GM23338 (cell line): ENCODE results near the gene OR5H14. TPM values are rescaled to one million over a fixed set of nuclear protein-coding genes. Genes with fewer than 3 reads are reported as not detected.

Source experiments
- ATAC-seq: fragments of 200-7000 bp; cut with Tn5 transposase; 3 replicates; pipeline ENCODE4 v1.9.1; 2020
- DNase-seq: peaks from one replicate; pipeline ENCODE4 v3.0.0-alpha.2; 2015; ENCODE audit warnings: low spot score
- H2AFZ ChIP-seq: fragments of 200-600 bp; sonication (generic); 2 replicates; pipeline ENCODE4 v1.8.0; 2016; ENCODE audit warnings: antibody characterized with exemption, mild to moderate bottlenecking, moderate library complexity
- H3F3A ChIP-seq: fragments of 200-600 bp; sonication (generic); replicated peaks from 2 replicates; pipeline ENCODE4 v1.8.0; 2017; ENCODE audit warnings: antibody characterized with exemption, mixed run types, low read depth
- H3K27ac ChIP-seq: fragments of 200-600 bp; sonication (generic); 2 replicates; pipeline ENCODE4 v1.6.1; 2016; ENCODE audit warnings: low read depth
- H3K27me3 ChIP-seq: fragments of 200-600 bp; sonication (generic); 2 replicates; pipeline ENCODE4 v1.8.0; 2016; ENCODE audit warnings: mild to moderate bottlenecking, mixed run types, moderate library complexity; ENCODE audit not compliant: insufficient read depth
- H3K36me3 ChIP-seq: fragments of 200-600 bp; sonication (generic); 2 replicates; pipeline ENCODE4 v1.8.0; 2016; ENCODE audit warnings: mild to moderate bottlenecking; ENCODE audit not compliant: insufficient read depth
- H3K4me1 ChIP-seq: fragments of 200-600 bp; sonication (generic); 2 replicates; pipeline ENCODE4 v1.8.0; 2016; ENCODE audit warnings: mild to moderate bottlenecking, moderate library complexity; ENCODE audit not compliant: insufficient read depth
- H3K4me2 ChIP-seq: fragments of 200-600 bp; sonication (generic); 2 replicates; pipeline ENCODE4 v1.7.1; 2017; ENCODE audit warnings: mixed run types
- H3K4me3 ChIP-seq: fragments of 200-600 bp; sonication (generic); 2 replicates; pipeline ENCODE4 v1.6.1; 2016; ENCODE audit warnings: mixed run types
- H3K79me2 ChIP-seq: fragments of 200-600 bp; sonication (generic); replicated peaks from 2 replicates; pipeline ENCODE4 v1.8.0; 2017; ENCODE audit warnings: mild to moderate bottlenecking; ENCODE audit not compliant: insufficient read depth
- H3K9me2 ChIP-seq: fragments of 200-600 bp; sonication (generic); 2 replicates; pipeline ENCODE4 v1.8.0; 2017; ENCODE audit not compliant: insufficient read depth
- H4K20me1 ChIP-seq: fragments of 200-600 bp; sonication (generic); replicated peaks from 2 replicates; pipeline ENCODE4 v1.8.0; 2017; ENCODE audit warnings: mild to moderate bottlenecking; ENCODE audit not compliant: insufficient read depth
- H3K27ac Mint-ChIP-seq: 2 replicates; pipeline ENCODE4 v1.8.0; 2020; ENCODE audit warnings: inconsistent platforms, mild to moderate bottlenecking, moderate library complexity, mixed read lengths
- H3K27me3 Mint-ChIP-seq: 3 replicates; pipeline ENCODE4 v1.8.0; 2022; ENCODE audit warnings: low read depth, mild to moderate bottlenecking, moderate library complexity, mixed read lengths, inconsistent platforms; ENCODE audit not compliant: insufficient read depth, poor library complexity
- H3K36me3 Mint-ChIP-seq: 3 replicates; pipeline ENCODE4 v1.8.0; 2021; ENCODE audit warnings: low read depth, mild to moderate bottlenecking, inconsistent platforms, moderate library complexity, mixed read lengths
- H3K4me1 Mint-ChIP-seq: 3 replicates; pipeline ENCODE4 v1.8.0; 2020; ENCODE audit warnings: mild to moderate bottlenecking, inconsistent platforms, mixed read lengths
- H3K4me3 Mint-ChIP-seq: 3 replicates; pipeline ENCODE4 v1.8.0; 2021; ENCODE audit warnings: moderate library complexity, mild to moderate bottlenecking, inconsistent platforms, mixed read lengths
- H3K9me3 Mint-ChIP-seq: 3 replicates; pipeline ENCODE4 v1.8.0; 2020; ENCODE audit warnings: moderate library complexity, mild to moderate bottlenecking, inconsistent platforms, mixed read lengths
- CREB1 ChIP-seq: fragments of 250-450 bp; sonication (Bioruptor Pico); IDR thresholded peaks from 2 replicates; pipeline ENCODE4 v1.5.0; 2020; ENCODE audit warnings: low read depth, mild to moderate bottlenecking, moderate library complexity
- JUNB ChIP-seq: IDR thresholded peaks from one replicate; pipeline ENCODE4 v1.6.1; 2016; ENCODE audit warnings: antibody characterized with exemption; ENCODE audit not compliant: unreplicated experiment
- POLR2AphosphoS5 ChIP-seq: IDR thresholded peaks from 2 replicates; pipeline ENCODE4 v1.6.1; 2016; ENCODE audit warnings: antibody characterized with exemption, low read depth
- STAT1 ChIP-seq: IDR thresholded peaks from one replicate; pipeline ENCODE4 v1.6.1; 2016; ENCODE audit warnings: antibody characterized with exemption; ENCODE audit not compliant: unreplicated experiment
- ZNF114 ChIP-seq: fragments of 250-450 bp; sonication (Bioruptor Pico); IDR thresholded peaks from 2 replicates; pipeline ENCODE4 v1.5.0; 2020; ENCODE audit warnings: mild to moderate bottlenecking, moderate library complexity
- ZNF462 ChIP-seq: fragments of 250-450 bp; sonication (Bioruptor Pico); IDR thresholded peaks from 2 replicates; pipeline ENCODE4 v1.5.0; 2020; ENCODE audit warnings: mild to moderate bottlenecking, moderate library complexity
- polyA plus RNA-seq: library from polyadenylated mRNA; unstranded; fragments of >200 nt; fragmentation: Nextera tagmentation; extraction: Ambion mirVana; gene quantifications from 2 replicates; pipeline ENCODE4 v1.2.1, GENCODE V29; 2016
- total RNA-seq: library from RNA; depleted of rRNA; stranded (reverse); fragments of >200 nt; shearing (Covaris generic); gene quantifications from 2 replicates; pipeline ENCODE4 v1.2.3, GENCODE V29; 2014
- TF ChIP-seq, protein P1 (sequence below), 2 experiments: fragments of 200-600 bp in 1 of 2; sonication (generic) in 1 of 2; conservative IDR thresholded peaks; 2 replicates each; pipeline versions ENCODE4 v1.5.1 to v1.6.1; 2016 to 2017; ENCODE audit warnings: antibody characterized with exemption in 2 of 2, low read depth in 2 of 2, mild to moderate bottlenecking in 2 of 2, moderate library complexity in 1 of 2
- TF ChIP-seq, protein P2 (sequence below): IDR thresholded peaks from one replicate; pipeline ENCODE4 v1.6.1; 2018; ENCODE audit warnings: antibody characterized with exemption; ENCODE audit not compliant: unreplicated experiment

The OR5H14 gene
- total and polyA plus RNA-seq, 2 experiments from 2014 or later = 0.05 TPM; not detected in 1

- Mint-ChIP-seq H3K4me3 (no peak overlapping the region), H3K4me1 (no peaks in the 10 kb centered on the region), H3K27ac (no peak overlapping the region), H3K9me3 (peaks cover 50% of the 10 kb centered on the region), H3K36me3 (peaks cover 20% of the 10 kb centered on the region), H3K27me3 (no peaks in the 10 kb centered on the region)
- Histone ChIP-seq H2AFZ (no peak overlapping the region), H3K4me2 (no peak overlapping the region), H4K20me1 (no peaks in the 10 kb centered on the region), H3K79me2 (no peaks in the 10 kb centered on the region), H3K27ac (no peak overlapping the region), H3K9me2 (no peaks in the 10 kb centered on the region), H3K36me3 (peaks cover 8% of the 10 kb centered on the region), H3K4me3 (no peak overlapping the region), H3F3A (no peaks in the 10 kb centered on the region), H3K4me1 (no peaks in the 10 kb centered on the region), H3K27me3 (no peaks in the 10 kb centered on the region)
- DNase-seq (peak; percentile 17), ATAC-seq (no peak)
- TF ChIP-seq, protein P1, sequence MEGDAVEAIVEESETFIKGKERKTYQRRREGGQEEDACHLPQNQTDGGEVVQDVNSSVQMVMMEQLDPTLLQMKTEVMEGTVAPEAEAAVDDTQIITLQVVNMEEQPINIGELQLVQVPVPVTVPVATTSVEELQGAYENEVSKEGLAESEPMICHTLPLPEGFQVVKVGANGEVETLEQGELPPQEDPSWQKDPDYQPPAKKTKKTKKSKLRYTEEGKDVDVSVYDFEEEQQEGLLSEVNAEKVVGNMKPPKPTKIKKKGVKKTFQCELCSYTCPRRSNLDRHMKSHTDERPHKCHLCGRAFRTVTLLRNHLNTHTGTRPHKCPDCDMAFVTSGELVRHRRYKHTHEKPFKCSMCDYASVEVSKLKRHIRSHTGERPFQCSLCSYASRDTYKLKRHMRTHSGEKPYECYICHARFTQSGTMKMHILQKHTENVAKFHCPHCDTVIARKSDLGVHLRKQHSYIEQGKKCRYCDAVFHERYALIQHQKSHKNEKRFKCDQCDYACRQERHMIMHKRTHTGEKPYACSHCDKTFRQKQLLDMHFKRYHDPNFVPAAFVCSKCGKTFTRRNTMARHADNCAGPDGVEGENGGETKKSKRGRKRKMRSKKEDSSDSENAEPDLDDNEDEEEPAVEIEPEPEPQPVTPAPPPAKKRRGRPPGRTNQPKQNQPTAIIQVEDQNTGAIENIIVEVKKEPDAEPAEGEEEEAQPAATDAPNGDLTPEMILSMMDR (conservative IDR thresholded peaks at IDR 0.05; ENCODE audit: low read depth in 2 of 2) = peak in 1 of 2 experiments; percentile 37; a peak in 3 of 4 replicates
- no peak for TF ChIP-seq ZNF462 (CRISPR knock-in tag)
- TF ChIP-seq STAT1 = no peak
- TF ChIP-seq POLR2AphosphoS5 = no peak
- no peak for TF ChIP-seq ZNF114 (CRISPR knock-in tag)
- no peak for TF ChIP-seq JUNB
- TF ChIP-seq, protein P2, sequence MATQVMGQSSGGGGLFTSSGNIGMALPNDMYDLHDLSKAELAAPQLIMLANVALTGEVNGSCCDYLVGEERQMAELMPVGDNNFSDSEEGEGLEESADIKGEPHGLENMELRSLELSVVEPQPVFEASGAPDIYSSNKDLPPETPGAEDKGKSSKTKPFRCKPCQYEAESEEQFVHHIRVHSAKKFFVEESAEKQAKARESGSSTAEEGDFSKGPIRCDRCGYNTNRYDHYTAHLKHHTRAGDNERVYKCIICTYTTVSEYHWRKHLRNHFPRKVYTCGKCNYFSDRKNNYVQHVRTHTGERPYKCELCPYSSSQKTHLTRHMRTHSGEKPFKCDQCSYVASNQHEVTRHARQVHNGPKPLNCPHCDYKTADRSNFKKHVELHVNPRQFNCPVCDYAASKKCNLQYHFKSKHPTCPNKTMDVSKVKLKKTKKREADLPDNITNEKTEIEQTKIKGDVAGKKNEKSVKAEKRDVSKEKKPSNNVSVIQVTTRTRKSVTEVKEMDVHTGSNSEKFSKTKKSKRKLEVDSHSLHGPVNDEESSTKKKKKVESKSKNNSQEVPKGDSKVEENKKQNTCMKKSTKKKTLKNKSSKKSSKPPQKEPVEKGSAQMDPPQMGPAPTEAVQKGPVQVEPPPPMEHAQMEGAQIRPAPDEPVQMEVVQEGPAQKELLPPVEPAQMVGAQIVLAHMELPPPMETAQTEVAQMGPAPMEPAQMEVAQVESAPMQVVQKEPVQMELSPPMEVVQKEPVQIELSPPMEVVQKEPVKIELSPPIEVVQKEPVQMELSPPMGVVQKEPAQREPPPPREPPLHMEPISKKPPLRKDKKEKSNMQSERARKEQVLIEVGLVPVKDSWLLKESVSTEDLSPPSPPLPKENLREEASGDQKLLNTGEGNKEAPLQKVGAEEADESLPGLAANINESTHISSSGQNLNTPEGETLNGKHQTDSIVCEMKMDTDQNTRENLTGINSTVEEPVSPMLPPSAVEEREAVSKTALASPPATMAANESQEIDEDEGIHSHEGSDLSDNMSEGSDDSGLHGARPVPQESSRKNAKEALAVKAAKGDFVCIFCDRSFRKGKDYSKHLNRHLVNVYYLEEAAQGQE = no peak
- TF ChIP-seq CREB1 (CRISPR knock-in tag) = no peak
These were observed 33.0 kb upstream of the OR5H14 start for GRCh38 chr3:98114264-98114663.
